ENCODE data around the gene MYT1. TPM values are rescaled to one million over a fixed set of nuclear protein-coding genes. Genes with fewer than 3 reads are reported as not detected.

Gene MYT1
- total and polyA plus RNA-seq, 2 of the 13 experiments (the other 11 are each of a cell fraction or from before 2014, with no cell fraction given): 0.58 to 2.5 TPM

GRCh38 chr20:64238115-64238825 is 74.0 kb downstream of the MYT1 start (continued):
- TF ChIP-seq ATF5 (CRISPR knock-in tag; IDR thresholded peaks at IDR 0.05; ENCODE audit: low read depth) (no peak), PHF8 (CRISPR knock-in tag; IDR thresholded peaks at IDR 0.05) (0 out of 2 replicates have a peak, but pooled peaks have one; percentile 28), GATAD1 (CRISPR knock-in tag; IDR thresholded peaks at IDR 0.05) (peak; percentile 39), MAFG (CRISPR knock-in tag; IDR thresholded peaks at IDR 0.05) (no peak), ZSCAN22 (CRISPR knock-in tag; IDR thresholded peaks at IDR 0.05) (no peak), KLF11 (CRISPR knock-in tag; IDR thresholded peaks at IDR 0.05) (no peak), KDM4B (CRISPR knock-in tag; IDR thresholded peaks at IDR 0.05) (peak; percentile 64; the same call in 1 of the 2 replicates), ZNF546 (CRISPR knock-in tag; conservative IDR thresholded peaks at IDR 0.05) (no peak), ZNF577 (CRISPR knock-in tag; IDR thresholded peaks at IDR 0.05; ENCODE audit: borderline replicate concordance, low read depth) (no peak), ZNF367 (CRISPR knock-in tag; IDR thresholded peaks at IDR 0.05; ENCODE audit: borderline replicate concordance) (no peak), ZNF407 (CRISPR knock-in tag; IDR thresholded peaks at IDR 0.05; ENCODE audit: not compliant biosample characterization) (peak; percentile 24), UBTF (CRISPR knock-in tag; IDR thresholded peaks at IDR 0.05) (no peak; the same call in 1 of the 2 replicates), NR2F2 (IDR thresholded peaks at IDR 0.05; ENCODE audit: borderline replicate concordance, low read depth) (no peak), ZBTB43 (CRISPR knock-in tag; conservative IDR thresholded peaks at IDR 0.05) (no peak), ZBTB42 (CRISPR knock-in tag; IDR thresholded peaks at IDR 0.05) (no peak)

All from HepG2 (cell line).